ENCODE results near the gene ANKRD30A.
"Not testable (repeated sequence)": the region's sequence is repeated elsewhere in the genome, so short reads cannot be mapped to it uniquely, and the experiment has no call there.

The ANKRD30A gene

DNA sequence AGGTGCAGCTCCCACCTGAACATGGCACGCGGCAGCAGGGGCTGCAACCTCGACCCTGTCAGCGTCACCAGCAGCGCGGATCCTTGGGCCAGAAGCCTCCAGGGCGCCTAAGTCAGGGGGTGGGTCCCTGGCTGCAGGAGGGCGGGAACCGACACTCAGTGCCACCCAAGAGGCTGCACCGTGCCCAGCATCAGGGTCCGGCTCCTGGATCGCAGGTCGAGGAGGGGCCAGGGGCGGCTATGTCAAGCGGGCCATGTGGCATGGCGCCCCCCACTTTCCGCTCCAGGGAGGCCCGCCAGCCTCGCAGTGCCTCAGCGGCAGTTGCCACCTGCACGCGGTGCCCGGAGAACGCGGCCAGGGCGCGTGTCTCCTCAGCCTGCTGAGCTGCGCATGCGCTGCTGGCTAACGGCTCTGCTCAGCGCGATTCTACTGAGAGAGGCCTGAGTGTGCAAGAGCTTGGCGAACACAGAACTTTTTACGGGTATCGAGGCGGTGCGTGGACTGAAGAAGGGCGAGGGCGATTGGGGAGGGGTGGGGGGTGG lies at the start of gene ANKRD30A:
Gene ANKRD30A, plus strand, starts transcription at position 408 of the 542 bp plus-strand sequence. CDS start 190 bp downstream, outside the sequence.
- DNase-seq (ENCODE audit: low read depth), result no peak

GRCh38 chr10:37076083-37076482 lies 49.3 kb upstream of the ANKRD30A start:
- not testable (repeated sequence) for DNase-seq (ENCODE audit: low read depth)

DNA sequence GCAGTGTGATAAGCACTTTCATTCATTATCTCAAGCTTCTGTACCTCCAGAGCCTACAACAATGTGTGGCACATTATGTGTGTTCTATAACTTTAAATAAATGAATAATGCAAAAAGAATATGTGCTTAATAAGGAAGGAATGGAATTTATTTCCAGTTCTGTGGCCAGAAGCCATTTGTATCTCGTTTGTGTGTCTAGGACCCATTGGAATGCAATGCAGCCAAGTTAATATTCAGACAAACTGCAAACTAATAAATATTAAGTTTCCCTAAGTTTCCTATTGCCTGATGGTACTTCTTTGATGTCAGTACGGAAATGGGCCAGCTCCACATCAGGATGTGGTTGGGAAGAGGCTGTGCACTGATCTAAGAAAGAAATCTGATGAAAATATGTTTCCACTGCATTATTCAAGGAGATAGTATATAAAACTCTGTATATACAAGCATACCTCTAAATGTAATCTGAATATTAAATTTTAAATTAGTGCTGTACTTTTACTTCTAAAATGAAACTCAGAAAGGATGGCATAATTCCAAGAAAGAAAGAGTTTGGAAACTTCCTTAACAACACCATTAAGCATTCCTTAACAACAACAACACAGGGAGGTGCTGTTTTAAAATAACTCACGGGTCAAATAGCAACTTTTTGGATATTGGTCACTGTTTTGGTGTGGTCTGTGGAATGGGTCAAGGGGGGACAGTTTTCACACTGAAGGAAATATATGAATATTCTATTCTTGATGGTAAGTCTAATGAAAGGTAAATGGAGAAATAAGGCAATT lies 29.4 kb upstream of the ANKRD30A start:
- DNase-seq (ENCODE audit: low read depth), result no peak

- no peak for DNase-seq (ENCODE audit: low read depth)
Observed at GRCh38 chr10:37101261-37101660, 24.1 kb upstream of the ANKRD30A start.

DNA sequence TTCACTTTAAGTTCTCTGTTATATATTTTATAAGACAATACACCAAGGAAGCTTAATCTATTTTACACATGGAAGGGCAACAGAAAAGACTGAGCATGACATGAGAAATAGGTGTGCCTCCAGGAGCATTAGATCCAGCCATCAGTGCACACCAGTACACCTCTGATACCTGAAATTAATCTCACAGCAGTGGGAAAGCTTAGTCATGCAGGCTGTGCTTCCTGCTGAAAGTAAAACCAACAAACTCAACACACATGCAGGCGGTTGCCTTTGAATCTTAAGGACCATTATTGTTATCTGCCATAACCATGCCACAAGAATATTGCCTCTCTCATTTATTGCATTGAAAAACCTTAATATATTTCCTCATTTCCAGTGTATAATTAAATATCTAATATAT lies 16.4 kb upstream of the ANKRD30A start:
- DNase-seq (ENCODE audit: low read depth), result no peak

GRCh38 chr10:37124532-37124931 lies 866 bp upstream of the ANKRD30A start:
- no peak for DNase-seq (ENCODE audit: low read depth)

GRCh38 chr10:37125921-37126320 lies 523 bp downstream of the ANKRD30A start:
- DNase-seq (ENCODE audit: low read depth), result no peak

DNA sequence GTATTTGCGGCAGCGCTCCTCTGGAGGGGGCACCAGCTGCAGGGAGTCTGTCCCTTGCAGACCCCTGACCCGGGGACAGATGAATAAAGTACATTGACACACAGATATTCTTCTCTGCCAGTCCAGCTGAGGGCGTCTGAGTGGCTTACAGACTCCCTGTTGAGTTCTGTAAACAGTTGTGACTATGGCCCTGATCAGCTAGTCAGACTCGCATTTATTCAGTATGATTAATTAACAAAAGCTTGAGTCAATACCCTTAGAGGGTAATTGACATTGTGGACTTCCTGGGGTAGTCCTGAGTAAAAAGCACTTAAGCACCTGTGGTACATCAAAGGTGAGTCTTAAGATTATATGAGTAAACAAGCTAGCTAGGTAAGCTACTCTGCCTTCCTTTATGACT lies 21.0 kb downstream of the ANKRD30A start:
- no peak for DNase-seq (ENCODE audit: low read depth)

GRCh38 chr10:37162430-37162829 lies 37.0 kb downstream of the ANKRD30A start:
- not testable (repeated sequence) for DNase-seq (ENCODE audit: low read depth)

GRCh38 chr10:37171945-37172344 lies 46.5 kb downstream of the ANKRD30A start:
- DNase-seq (ENCODE audit: low read depth), result not testable (repeated sequence)

DNA sequence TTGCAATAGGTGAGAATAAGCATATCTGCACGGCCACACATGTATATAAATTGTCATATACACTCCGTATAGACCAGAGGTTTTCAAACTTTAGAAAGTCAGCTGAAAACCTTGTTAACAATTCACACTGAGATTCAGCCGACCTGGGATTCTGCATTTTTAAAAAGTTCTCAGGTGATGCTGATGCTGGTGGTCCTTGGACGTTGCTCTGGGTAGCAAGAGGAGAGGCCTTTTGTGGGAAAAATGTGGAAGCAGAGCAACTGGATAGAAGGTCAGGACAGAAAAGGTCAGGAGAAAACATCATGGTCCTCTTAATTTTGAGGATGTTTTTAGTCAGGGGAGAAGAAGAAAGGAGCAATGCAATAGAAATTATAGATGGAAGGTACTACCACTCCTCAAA lies 52.9 kb downstream of the ANKRD30A start:
- DNase-seq (ENCODE audit: low read depth), result not testable (repeated sequence)

DNA sequence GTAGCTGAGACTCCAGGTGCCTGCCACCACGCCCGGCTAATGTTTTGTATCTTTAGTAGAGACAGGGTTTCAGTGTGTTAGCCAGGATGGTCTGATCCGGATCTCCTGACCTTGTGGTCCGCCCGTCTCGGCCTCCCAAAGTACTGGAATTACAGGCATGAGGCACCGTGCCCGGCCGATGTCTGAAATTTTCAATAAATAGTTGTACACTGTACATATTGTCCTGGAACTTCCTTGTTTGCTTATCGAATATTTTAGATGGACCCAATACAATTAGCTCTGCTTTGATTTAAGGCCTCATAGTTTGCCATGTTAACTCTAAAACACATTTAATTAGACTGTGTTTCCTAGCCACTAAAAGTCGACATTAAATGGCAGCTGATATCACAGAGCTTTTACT lies 57.3 kb downstream of the ANKRD30A start:
- DNase-seq (ENCODE audit: low read depth), result not testable (repeated sequence)

GRCh38 chr10:37206132-37206531 lies 80.7 kb downstream of the ANKRD30A start:
- no peak for DNase-seq (ENCODE audit: low read depth)

DNA sequence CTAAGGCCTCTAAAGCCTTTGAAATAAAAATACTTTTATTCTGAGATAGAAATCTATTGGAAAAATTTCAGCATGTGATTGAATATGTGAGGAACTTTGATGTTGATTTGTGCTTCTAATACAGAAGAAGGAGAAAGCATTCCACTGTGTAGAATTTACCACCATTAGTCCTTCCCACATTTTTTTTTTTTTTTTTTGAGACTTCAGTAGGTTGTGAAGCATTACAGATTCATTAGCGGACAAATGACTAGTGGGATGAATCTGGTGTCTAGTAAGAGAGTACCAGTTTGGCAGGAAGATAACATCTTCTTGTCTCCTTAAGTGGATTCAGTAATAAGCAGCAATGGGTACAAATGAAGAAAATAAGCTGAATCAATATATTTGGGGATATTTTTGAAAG lies 95.5 kb downstream of the ANKRD30A start:
- no peak for DNase-seq (ENCODE audit: low read depth)

- no peak for DNase-seq (ENCODE audit: low read depth)
Observed at GRCh38 chr10:37222046-37222445, 96.6 kb downstream of the ANKRD30A start.

- DNase-seq (ENCODE audit: low read depth), result no peak
Observed at GRCh38 chr10:37225163-37225562, 99.8 kb downstream of the ANKRD30A start.

GRCh38 chr10:37226524-37226923 lies 101.1 kb downstream of the ANKRD30A start:
- no peak for DNase-seq (ENCODE audit: low read depth)

DNA sequence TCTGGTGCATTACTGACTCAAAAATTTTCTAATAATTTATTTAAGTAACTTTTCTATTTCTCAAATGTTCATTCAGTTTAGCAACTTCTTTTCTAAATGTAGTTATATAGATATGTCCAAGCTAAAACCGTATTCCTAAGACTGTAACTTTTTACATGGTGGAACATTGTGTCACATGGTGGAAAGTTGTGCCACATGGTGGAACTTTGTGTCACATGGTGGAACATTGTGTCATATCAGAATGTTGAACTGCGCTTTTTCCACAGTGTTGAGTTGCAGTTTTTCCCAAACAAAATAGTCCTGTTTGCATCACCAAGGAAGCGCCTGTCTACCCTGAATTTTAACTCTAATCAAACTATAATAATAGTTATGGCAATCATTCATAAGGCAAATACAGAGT lies 109.3 kb downstream of the ANKRD30A start:
- no peak for DNase-seq (ENCODE audit: low read depth)

- no peak for DNase-seq (ENCODE audit: low read depth)
Observed at GRCh38 chr10:37236093-37236492, 110.7 kb downstream of the ANKRD30A start.

GRCh38 chr10:37240223-37240622 lies 114.8 kb downstream of the ANKRD30A start:
- no peak for DNase-seq (ENCODE audit: low read depth)

- DNase-seq (ENCODE audit: low read depth), result no peak
Observed at GRCh38 chr10:37246637-37247036, 121.2 kb downstream of the ANKRD30A start.

- DNase-seq (ENCODE audit: low read depth), result not testable (repeated sequence)
Observed at GRCh38 chr10:37255837-37256236, 130.4 kb downstream of the ANKRD30A start.

DNA sequence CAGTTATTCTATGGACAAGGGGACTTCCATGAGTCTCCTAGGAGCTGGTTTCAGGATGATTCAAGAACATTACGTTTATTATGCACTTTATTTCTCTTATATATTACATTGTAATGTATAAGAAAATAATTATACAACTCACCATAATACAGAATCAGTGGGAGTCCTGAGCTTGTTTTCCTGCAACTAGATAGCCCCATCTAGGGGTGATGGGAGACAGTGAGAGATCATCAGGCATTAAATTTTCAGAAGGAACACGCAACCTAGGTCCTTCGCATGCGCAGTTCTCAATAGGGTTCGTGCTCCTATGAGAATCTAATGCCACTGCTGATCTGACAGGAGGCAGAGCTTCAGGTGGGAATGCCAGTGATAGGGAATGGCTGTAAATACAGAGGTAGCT lies 137.9 kb downstream of the ANKRD30A start:
- DNase-seq (ENCODE audit: low read depth), result no peak

DNA sequence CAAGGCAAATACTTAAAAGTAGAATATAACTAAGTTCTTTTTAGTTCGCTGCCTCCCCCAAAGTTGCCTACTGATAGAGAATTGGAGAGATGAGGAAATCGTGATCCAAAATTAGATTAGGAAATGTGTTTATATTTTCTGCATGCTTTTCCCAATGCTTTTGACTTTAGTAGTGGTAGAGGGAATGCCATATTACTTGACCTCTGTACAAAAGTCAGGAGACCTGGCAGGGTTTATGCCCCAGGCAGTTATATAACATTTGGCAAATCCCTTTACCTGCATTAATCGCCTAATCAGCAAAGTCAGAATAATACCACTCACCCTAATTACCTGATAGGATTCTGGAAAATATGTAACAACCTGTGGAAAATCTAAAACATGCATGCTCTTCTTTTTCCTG lies 142.9 kb downstream of the ANKRD30A start:
- DNase-seq (ENCODE audit: low read depth), result no peak
